Renal cortical epithelial cell (primary cell): ENCODE data around the gene SDK1. TPM values are rescaled to one million over a fixed set of nuclear protein-coding genes. Genes with fewer than 3 reads are reported as not detected.
"Not testable (repeated sequence)": the region's sequence is repeated elsewhere in the genome, so short reads cannot be mapped to it uniquely, and the experiment has no call there.

Experiments
- DNase-seq: peaks from one replicate; pipeline ENCODE4 v3.0.0-alpha.2; 2011; ENCODE audit warnings: low read depth
- total RNA-seq: library from RNA; depleted of rRNA; stranded (reverse); fragments of >200 nt; gene quantifications from 2 replicates; pipeline ENCODE4 v1.2.3, GENCODE V29; 2014

The SDK1 gene
- total RNA-seq, 1 donor from 2014 or later: 30.9 TPM

- DNase-seq: not testable (repeated sequence)
These were observed 281.1 kb downstream of the SDK1 start for GRCh38 chr7:3582145-3582544.

GRCh38 chr7:3585826-3586225 is 284.8 kb downstream of the SDK1 start:
- DNase-seq: no peak

- no peak for DNase-seq
These were observed 287.3 kb downstream of the SDK1 start for GRCh38 chr7:3588341-3588740.

GRCh38 chr7:3589752-3590151 is 288.7 kb downstream of the SDK1 start:
- DNase-seq: no peak

- DNase-seq: no peak
These were observed 290.2 kb downstream of the SDK1 start for GRCh38 chr7:3591219-3591618.

- no peak for DNase-seq
These were observed 290.9 kb downstream of the SDK1 start for GRCh38 chr7:3591944-3592343.

GRCh38 chr7:3592401-3593134 is 291.5 kb downstream of the SDK1 start:
- DNase-seq: peak; percentile 50

- DNase-seq: no peak
These were observed 293.8 kb downstream of the SDK1 start for GRCh38 chr7:3594901-3595300.

GRCh38 chr7:3598854-3599253 is 297.8 kb downstream of the SDK1 start:
- no peak for DNase-seq

- DNase-seq: peak; percentile 32
These were observed 304.2 kb downstream of the SDK1 start for GRCh38 chr7:3605222-3605621.

- DNase-seq: no peak
These were observed 305.4 kb downstream of the SDK1 start for GRCh38 chr7:3606436-3606835.

GRCh38 chr7:3607847-3608246 is 306.8 kb downstream of the SDK1 start:
- peak; percentile 2 for DNase-seq

- no peak for DNase-seq
These were observed 315.3 kb downstream of the SDK1 start for GRCh38 chr7:3616306-3616705.

GRCh38 chr7:3630081-3630480 is 329.0 kb downstream of the SDK1 start:
- no peak for DNase-seq

- DNase-seq: no peak
These were observed 333.3 kb downstream of the SDK1 start for GRCh38 chr7:3634396-3634795.

- no peak for DNase-seq
These were observed 335.2 kb downstream of the SDK1 start for GRCh38 chr7:3636131-3636860.

- no peak for DNase-seq
These were observed 338.2 kb downstream of the SDK1 start for GRCh38 chr7:3639253-3639652.

GRCh38 chr7:3641582-3641981 is 340.5 kb downstream of the SDK1 start:
- DNase-seq: peak; percentile 7

GRCh38 chr7:3643091-3643490 is 342.0 kb downstream of the SDK1 start:
- no peak for DNase-seq

GRCh38 chr7:3648276-3648675 is 347.2 kb downstream of the SDK1 start:
- peak; percentile 72 for DNase-seq

GRCh38 chr7:3649250-3649649 is 348.2 kb downstream of the SDK1 start:
- no peak for DNase-seq

GRCh38 chr7:3649678-3650440 is 348.8 kb downstream of the SDK1 start:
- peak; percentile 74 for DNase-seq

GRCh38 chr7:3650844-3651243 is 349.8 kb downstream of the SDK1 start:
- peak; percentile 35 for DNase-seq
